ENCODE data around the gene CALU. TPM values are rescaled to one million over a fixed set of nuclear protein-coding genes. Genes with fewer than 3 reads are reported as not detected.

Gene CALU
- total RNA-seq, 2 donors from 2014 or later, result 204 to 255 TPM

GRCh38 chr7:128791121-128791971 lies 52.2 kb downstream of the CALU start, which contains the start of gene CCDC136:
Gene CCDC136, plus strand, starts transcription at chr7:128791968. Its CDS starts 444 bp downstream, at chr7:128792412.
- TF ChIP-seq CTCF (IDR thresholded peaks at IDR 0.05), result no peak
- peak within 1 kb of the TSS; percentile 30 to 62 for H3K27ac ChIP-seq

GRCh38 chr7:128791972-128792327 lies 52.8 kb downstream of the CALU start:
- ATAC-seq (ENCODE audit: insufficient number of reproducible peaks, low FRiP score, low read depth) (peak; percentile 8), DNase-seq (ENCODE audit: low spot score) (no peak)
- no peaks in the 10 kb centered on the region for H3K27me3 ChIP-seq (replicated peaks; ENCODE audit: insufficient read depth)
- H3K9me3 ChIP-seq, result no peaks in the 10 kb centered on the region
- no peak overlapping the region for H3K27ac ChIP-seq
- H3K4me1 ChIP-seq (ENCODE audit: control insufficient read depth in 1 of 2, low read depth in 2 of 2), result peaks cover 6 to 22% of the 10 kb centered on the region in 2 donors
- TF ChIP-seq CTCF (IDR thresholded peaks at IDR 0.05), result no peak
- H3K36me3 ChIP-seq, result peaks cover 3% of the 10 kb centered on the region
- peak overlapping the region; percentile 87 for H3K4me3 ChIP-seq

More at GRCh38 chr7:128791121-128791971, 52.2 kb downstream of the CALU start, which contains the start of gene CCDC136:
- H3K9me3 ChIP-seq, result no peaks in the 10 kb centered on the region
- peaks cover 6 to 22% of the 10 kb centered on the region in 2 donors for H3K4me1 ChIP-seq (ENCODE audit: control insufficient read depth in 1 of 2, low read depth in 2 of 2)
- peak; percentile 71 for ATAC-seq (ENCODE audit: insufficient number of reproducible peaks, low FRiP score, low read depth)
- H3K27me3 ChIP-seq (replicated peaks; ENCODE audit: insufficient read depth), result no peaks in the 10 kb centered on the region
- H3K36me3 ChIP-seq, result peaks cover 3% of the 10 kb centered on the region
- peak within 1 kb of the TSS; percentile 87 for H3K4me3 ChIP-seq
- no peak for DNase-seq (ENCODE audit: low spot score)

- no peak for TF ChIP-seq CTCF (IDR thresholded peaks at IDR 0.05)
- Histone ChIP-seq H3K4me3 (peak overlapping the region; percentile 87), H3K27ac (no peak overlapping the region), H3K9me3 (no peaks in the 10 kb centered on the region), H3K4me1 (ENCODE audit: control insufficient read depth in 1 of 2, low read depth in 2 of 2) (peaks cover 6 to 22% of the 10 kb centered on the region in 2 donors), H3K36me3 (peaks cover 3% of the 10 kb centered on the region), H3K27me3 (replicated peaks; ENCODE audit: insufficient read depth) (no peaks in the 10 kb centered on the region)
- ATAC-seq (ENCODE audit: insufficient number of reproducible peaks, low FRiP score, low read depth) (no peak), DNase-seq (ENCODE audit: low spot score) (no peak)
These were observed 53.5 kb downstream of the CALU start for GRCh38 chr7:128792471-128793180.

GRCh38 chr7:128793181-128793547 lies 54.0 kb downstream of the CALU start:
- no peak overlapping the region for H3K27ac ChIP-seq
- ATAC-seq (ENCODE audit: insufficient number of reproducible peaks, low FRiP score, low read depth), result no peak
- DNase-seq (ENCODE audit: low spot score), result no peak

More at GRCh38 chr7:128793181-128793547, 54.0 kb downstream of the CALU start:
- Histone ChIP-seq H3K4me3 (no peak overlapping the region), H3K9me3 (no peaks in the 10 kb centered on the region), H3K36me3 (peaks cover 3% of the 10 kb centered on the region), H3K27me3 (replicated peaks; ENCODE audit: insufficient read depth) (no peaks in the 10 kb centered on the region), H3K4me1 (ENCODE audit: control insufficient read depth in 1 of 2, low read depth in 2 of 2) (peaks cover 6 to 22% of the 10 kb centered on the region in 2 donors)
- TF ChIP-seq CTCF (IDR thresholded peaks at IDR 0.05), result no peak

Data from thoracic aorta (tissue), 2 donors.